Gastroesophageal sphincter (tissue), 3 donors: ENCODE data around the gene PADI2.

Source experiments
- CTCF ChIP-seq, 4 experiments: fragments of 200-600 bp in 2 of 4; fragments of 450-650 bp in 2 of 4; sonication (generic) in 1 of 4; IDR thresholded peaks; one replicate each; pipeline ENCODE4 v1.5.1; 2017 to 2019; ENCODE audit warnings: antibody characterized with exemption in 4 of 4, mild to moderate bottlenecking in 2 of 4, moderate library complexity in 2 of 4
- POLR2A ChIP-seq, 2 donors: fragments of 450-650 bp; IDR thresholded peaks; one replicate each; pipeline ENCODE4 v1.6.1; 2017; ENCODE audit warnings: antibody characterized with exemption in 2 of 2, mild to moderate bottlenecking in 2 of 2, moderate library complexity in 1 of 2
- POLR2AphosphoS5 ChIP-seq: sonication (generic); formaldehyde crosslinking; IDR thresholded peaks from one replicate; pipeline ENCODE4 v1.6.1; 2017; ENCODE audit warnings: antibody characterized with exemption

- TF ChIP-seq CTCF (IDR thresholded peaks at IDR 0.05), result no peak
- TF ChIP-seq POLR2A (IDR thresholded peaks at IDR 0.05), result no peak
- TF ChIP-seq POLR2AphosphoS5, result no peak
These were observed 10.9 kb downstream of the PADI2 start for GRCh38 chr1:17108360-17108759.
